ENCODE data around the gene NAP1L1.

The NAP1L1 gene

GRCh38 chr12:76055393-76055792 is 29.1 kb downstream of the NAP1L1 start:
- H3K4me3 ChIP-seq (ENCODE audit: low read depth, low read length), result no peak overlapping the region
- no peak for DNase-seq (ENCODE audit: low read depth, low spot score)
- ChIA-PET CTCF (interaction anchor here (0.8 to 1.5 kb wide), 5 partner anchors 9 to 401 kb away, joined by 3 to 5 read pairs (median 4); no protein-coding TSS in a partner anchor), POLR2A (interaction anchor here (1.1 kb wide), 1 partner anchor 24 kb away, joined by 3 read pairs; the partner anchor contains the start of gene PHLDA1)
- no peak for TF ChIP-seq CTCF (IDR thresholded peaks at IDR 0.05; ENCODE audit: insufficient read depth, low read length, missing control alignments)

GRCh38 chr12:76049575-76050251 is 34.8 kb downstream of the NAP1L1 start:
- no peak for TF ChIP-seq CTCF (IDR thresholded peaks at IDR 0.05; ENCODE audit: insufficient read depth, low read length, missing control alignments)
- POLR2A ChIA-PET, result no interaction called here
- DNase-seq (ENCODE audit: low read depth, low spot score), result no peak

GRCh38 chr12:76047742-76048141 is 36.7 kb downstream of the NAP1L1 start:
- DNase-seq (ENCODE audit: low read depth, low spot score), result no peak
- POLR2A ChIA-PET, result interaction anchor here (1.1 kb wide), 1 partner anchor 16 kb away, joined by 5 read pairs; the partner anchor contains the start of gene PHLDA1
- TF ChIP-seq CTCF (IDR thresholded peaks at IDR 0.05; ENCODE audit: insufficient read depth, low read length, missing control alignments), result no peak
- H3K4me3 ChIP-seq (ENCODE audit: low read depth, low read length), result no peak overlapping the region
- CTCF ChIA-PET, result interaction anchor here (1.0 to 3.1 kb wide), 3 partner anchors 10 to 539 kb away, joined by 3 to 13 read pairs (median 5); no protein-coding TSS in a partner anchor

More at GRCh38 chr12:76049575-76050251, 34.8 kb downstream of the NAP1L1 start:
- CTCF ChIA-PET, result interaction anchor here (0.8 to 3.2 kb wide), 6 partner anchors 13 to 538 kb away, joined by 3 to 15 read pairs (median 4); partner anchors contain the start of gene BBS10
- no peak overlapping the region for H3K4me3 ChIP-seq (ENCODE audit: low read depth, low read length)

- POLR2A ChIA-PET, result no interaction called here
- no peak for DNase-seq (ENCODE audit: low read depth, low spot score)
- CTCF ChIA-PET, result interaction anchor here (3.1 kb wide), 1 partner anchor 9 kb away, joined by 13 read pairs; no protein-coding TSS in a partner anchor
- TF ChIP-seq CTCF (IDR thresholded peaks at IDR 0.05; ENCODE audit: insufficient read depth, low read length, missing control alignments), result no peak
- no peak overlapping the region for H3K4me3 ChIP-seq (ENCODE audit: low read depth, low read length)
Measured at GRCh38 chr12:76047060-76047459, 37.4 kb downstream of the NAP1L1 start.

GRCh38 chr12:76043377-76043776 is 41.1 kb downstream of the NAP1L1 start:
- H3K4me3 ChIP-seq (ENCODE audit: low read depth, low read length), result no peak overlapping the region
- no peak for DNase-seq (ENCODE audit: low read depth, low spot score)
- POLR2A ChIA-PET, result no interaction called here
- CTCF ChIA-PET, result interaction anchor here (1.3 to 1.6 kb wide), 2 partner anchors 115 to 517 kb away, joined by 3 to 8 read pairs; no protein-coding TSS in a partner anchor
- TF ChIP-seq CTCF (IDR thresholded peaks at IDR 0.05; ENCODE audit: insufficient read depth, low read length, missing control alignments), result no peak

GRCh38 chr12:76042147-76042546 is 42.3 kb downstream of the NAP1L1 start:
- no peak for TF ChIP-seq CTCF (IDR thresholded peaks at IDR 0.05; ENCODE audit: insufficient read depth, low read length, missing control alignments)
- no peak overlapping the region for H3K4me3 ChIP-seq (ENCODE audit: low read depth, low read length)
- no peak for DNase-seq (ENCODE audit: low read depth, low spot score)
- CTCF ChIA-PET, result no interaction called here
- POLR2A ChIA-PET, result no interaction called here

Measured in AG04449 (cell line).